ENCODE results near the gene AKAP8. TPM values are rescaled to one million over a fixed set of nuclear protein-coding genes. Genes with fewer than 3 reads are reported as not detected.

Gene AKAP8
- polyA plus RNA-seq, 1 donor (not counting 4 experiments of a cell fraction or from before 2014, with no cell fraction given), result 18.1 TPM

DNA sequence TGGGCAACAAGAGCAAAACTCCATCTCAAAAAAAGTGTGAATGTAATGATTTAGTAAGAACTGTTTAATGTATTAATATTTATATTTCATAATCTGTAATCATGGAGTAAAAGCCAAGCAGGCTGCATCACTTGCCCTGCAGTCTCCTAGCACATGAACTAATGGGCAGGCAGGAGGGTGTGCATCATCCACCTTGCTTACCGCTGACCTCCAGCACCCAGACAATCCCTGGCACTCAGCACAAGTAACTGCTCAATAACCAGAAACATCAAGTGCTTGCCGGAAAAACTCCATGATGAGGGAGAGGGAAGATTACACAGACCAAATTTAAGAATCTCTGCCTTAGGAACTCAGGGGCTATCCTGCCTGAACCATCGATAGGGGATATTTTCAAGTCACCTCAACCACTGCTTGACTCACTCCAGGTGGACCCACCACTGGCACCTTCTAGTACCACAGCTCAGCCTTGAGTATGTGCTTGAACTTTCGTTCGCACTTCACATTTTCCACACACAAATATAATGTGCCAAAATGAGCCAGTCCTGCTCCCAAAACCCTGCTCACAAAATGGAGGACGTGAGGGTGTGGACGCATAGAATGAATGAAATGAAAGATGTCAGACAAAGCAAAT, 65.8 kb downstream of the AKAP8 start:
- Histone ChIP-seq H3K4me3 (ENCODE audit: control insufficient read depth in 2 of 3, extremely low read depth in 1 of 3, insufficient read depth in 2 of 3, low read depth in 1 of 3, low read length in 3 of 3) (no peak overlapping the region), H3K27ac (ENCODE audit: control insufficient read depth, insufficient read depth, low read length) (peak overlapping the region; percentile 57), H3K4me1 (ENCODE audit: control insufficient read depth, extremely low read depth, insufficient read depth, low read length) (peaks cover 35% of the 10 kb centered on the region), H3K27me3 (ENCODE audit: control insufficient read depth, extremely low read depth, insufficient read depth, low read length) (no peaks in the 10 kb centered on the region), H4K20me1 (ENCODE audit: control insufficient read depth, extremely low read depth, insufficient read depth, low read length) (peaks cover 62% of the 10 kb centered on the region), H3K36me3 (ENCODE audit: control insufficient read depth in 2 of 2, extremely low read depth in 1 of 2, insufficient read depth in 2 of 2, low read length in 2 of 2) (peaks cover 2 to 21% of the 10 kb centered on the region in 2 experiments), H3K9me3 (ENCODE audit: control insufficient read depth, low read depth, low read length) (no peaks in the 10 kb centered on the region), H3K9ac (ENCODE audit: control insufficient read depth, extremely low read depth, insufficient read depth, low read length) (no peak overlapping the region), H3K4me2 (ENCODE audit: control insufficient read depth, extremely low read depth, insufficient read depth, low read depth, low read length) (no peak overlapping the region), H3K9me1 (ENCODE audit: control insufficient read depth, extremely low read depth, insufficient read depth, low read length) (peaks cover 17% of the 10 kb centered on the region), H3K79me2 (ENCODE audit: control insufficient read depth, insufficient read depth, low read length) (peaks cover 95% of the 10 kb centered on the region), H2AFZ (ENCODE audit: control insufficient read depth, low read length) (no peak overlapping the region)
- TF ChIP-seq EZH2 (IDR thresholded peaks at IDR 0.05; ENCODE audit: low read length), result no peak
- TF ChIP-seq CTCF (optimal IDR thresholded peaks at IDR 0.05 in 1 of 3, IDR thresholded peaks at IDR 0.05 in 1 of 3, conservative IDR thresholded peaks at IDR 0.05 in 1 of 3; ENCODE audit: extremely low read depth in 1 of 3, insufficient read depth in 2 of 3, low read length in 3 of 3), result no peak
- FAIRE-seq, result no peak
- DNase-seq (ENCODE audit: low read depth, low spot score), result no peak
- dilution Hi-C loops (cut with MboI; ENCODE audit: extremely low pct_ligation_motif_present, low sequenced_read_pairs), result no loop called here

DNA sequence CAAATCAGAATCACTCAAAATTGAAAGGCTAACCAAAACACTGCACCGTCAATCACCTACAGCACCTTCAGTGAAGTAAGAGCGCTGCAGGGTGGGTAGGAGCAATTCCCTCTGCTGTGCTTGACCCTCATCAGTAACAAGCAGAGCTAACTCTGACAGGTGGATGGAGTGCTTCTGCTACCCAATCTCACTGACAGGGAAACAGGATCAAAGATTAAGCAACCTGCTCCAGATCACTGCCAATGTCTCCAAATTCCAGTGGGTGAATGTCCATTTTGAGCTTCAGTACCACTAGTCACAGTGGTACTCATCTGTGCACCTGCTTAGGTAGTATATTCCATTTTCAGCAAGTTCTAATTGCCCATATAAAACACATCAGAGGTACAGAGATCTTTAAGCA, 72.4 kb downstream of the AKAP8 start:
- no peak for TF ChIP-seq EZH2 (IDR thresholded peaks at IDR 0.05; ENCODE audit: low read length)
- TF ChIP-seq CTCF (optimal IDR thresholded peaks at IDR 0.05 in 1 of 3, IDR thresholded peaks at IDR 0.05 in 1 of 3, conservative IDR thresholded peaks at IDR 0.05 in 1 of 3; ENCODE audit: extremely low read depth in 1 of 3, insufficient read depth in 2 of 3, low read length in 3 of 3), result no peak
- peaks cover 1 to 6% of the 10 kb centered on the region in 2 experiments for H3K36me3 ChIP-seq (ENCODE audit: control insufficient read depth in 2 of 2, extremely low read depth in 1 of 2, insufficient read depth in 2 of 2, low read length in 2 of 2)
- FAIRE-seq (no peak), DNase-seq (ENCODE audit: low read depth, low spot score) (no peak)
- H3K4me2 ChIP-seq (ENCODE audit: control insufficient read depth, extremely low read depth, insufficient read depth, low read depth, low read length), result no peak overlapping the region
- no peaks in the 10 kb centered on the region for H3K9me3 ChIP-seq (ENCODE audit: control insufficient read depth, low read depth, low read length)
- H3K4me1 ChIP-seq (ENCODE audit: control insufficient read depth, extremely low read depth, insufficient read depth, low read length), result peaks cover 31% of the 10 kb centered on the region
- H3K27me3 ChIP-seq (ENCODE audit: control insufficient read depth, extremely low read depth, insufficient read depth, low read length), result no peaks in the 10 kb centered on the region
- no peak overlapping the region for H3K4me3 ChIP-seq (ENCODE audit: control insufficient read depth in 2 of 3, extremely low read depth in 1 of 3, insufficient read depth in 2 of 3, low read depth in 1 of 3, low read length in 3 of 3)
- peaks cover 94% of the 10 kb centered on the region for H3K79me2 ChIP-seq (ENCODE audit: control insufficient read depth, insufficient read depth, low read length)
- H3K9me1 ChIP-seq (ENCODE audit: control insufficient read depth, extremely low read depth, insufficient read depth, low read length), result peaks cover 10% of the 10 kb centered on the region
- dilution Hi-C loops (cut with MboI; ENCODE audit: extremely low pct_ligation_motif_present, low sequenced_read_pairs), result no loop called here
- no peak overlapping the region for H3K9ac ChIP-seq (ENCODE audit: control insufficient read depth, extremely low read depth, insufficient read depth, low read length)
- peaks cover 61% of the 10 kb centered on the region for H4K20me1 ChIP-seq (ENCODE audit: control insufficient read depth, extremely low read depth, insufficient read depth, low read length)
- H2AFZ ChIP-seq (ENCODE audit: control insufficient read depth, low read length), result no peak overlapping the region
- H3K27ac ChIP-seq (ENCODE audit: control insufficient read depth, insufficient read depth, low read length), result no peak overlapping the region

All from keratinocyte (primary cell).